CD4-positive, alpha-beta T cell treated with Interferon alpha-2 for 1 hour (primary cell): ENCODE results near the gene MRPS6.

Experiments used
- DNase-seq, 2 donors: peaks; one replicate each; pipeline ENCODE4 v3.0.0-alpha.2; 2020 to 2022

MRPS6 gene

GRCh38 chr21:34072145-34073031, 990 bp upstream of the MRPS6 start:
- no peak for DNase-seq

- peak; percentile 36 to 65 for DNase-seq
Observed at GRCh38 chr21:34073749-34074282, 438 bp downstream of the MRPS6 start.

- no peak for DNase-seq
Observed at GRCh38 chr21:34074283-34075090, 1.1 kb downstream of the MRPS6 start.

GRCh38 chr21:34075091-34075425, 1.7 kb downstream of the MRPS6 start:
- no peak for DNase-seq

- no peak for DNase-seq
Observed at GRCh38 chr21:34075760-34076660, 2.6 kb downstream of the MRPS6 start.

GRCh38 chr21:34076835-34077234, 3.5 kb downstream of the MRPS6 start:
- no peak for DNase-seq

- DNase-seq = no peak
Observed at GRCh38 chr21:34077888-34078287, 4.5 kb downstream of the MRPS6 start.

- peak in 1 of 2 donors; percentile 34 for DNase-seq
Observed at GRCh38 chr21:34078915-34079314, 5.5 kb downstream of the MRPS6 start.

GRCh38 chr21:34080710-34081109, 7.3 kb downstream of the MRPS6 start:
- DNase-seq = no peak

- no peak for DNase-seq
Observed at GRCh38 chr21:34082769-34083168, 9.4 kb downstream of the MRPS6 start.

GRCh38 chr21:34083357-34083756, 10.0 kb downstream of the MRPS6 start:
- no peak for DNase-seq

- DNase-seq = no peak
Observed at GRCh38 chr21:34085129-34085528, 11.8 kb downstream of the MRPS6 start.

- DNase-seq = no peak
Observed at GRCh38 chr21:34086887-34087306, 13.5 kb downstream of the MRPS6 start.

GRCh38 chr21:34088752-34089151, 15.4 kb downstream of the MRPS6 start:
- DNase-seq = no peak

GRCh38 chr21:34091032-34091431, 17.7 kb downstream of the MRPS6 start:
- DNase-seq = no peak

GRCh38 chr21:34091607-34092006, 18.2 kb downstream of the MRPS6 start:
- no peak for DNase-seq

GRCh38 chr21:34092262-34092921, 19.0 kb downstream of the MRPS6 start:
- no peak for DNase-seq

GRCh38 chr21:34093083-34093482, 19.7 kb downstream of the MRPS6 start:
- no peak for DNase-seq

- no peak for DNase-seq
Observed at GRCh38 chr21:34094949-34095348, 21.6 kb downstream of the MRPS6 start.

GRCh38 chr21:34097442-34097841, 24.1 kb downstream of the MRPS6 start:
- DNase-seq = no peak

GRCh38 chr21:34100337-34100736, 27.0 kb downstream of the MRPS6 start:
- no peak for DNase-seq

GRCh38 chr21:34100790-34101189, 27.4 kb downstream of the MRPS6 start:
- DNase-seq = no peak
